ENCODE results near the gene ZNF516.

Gene ZNF516

DNA sequence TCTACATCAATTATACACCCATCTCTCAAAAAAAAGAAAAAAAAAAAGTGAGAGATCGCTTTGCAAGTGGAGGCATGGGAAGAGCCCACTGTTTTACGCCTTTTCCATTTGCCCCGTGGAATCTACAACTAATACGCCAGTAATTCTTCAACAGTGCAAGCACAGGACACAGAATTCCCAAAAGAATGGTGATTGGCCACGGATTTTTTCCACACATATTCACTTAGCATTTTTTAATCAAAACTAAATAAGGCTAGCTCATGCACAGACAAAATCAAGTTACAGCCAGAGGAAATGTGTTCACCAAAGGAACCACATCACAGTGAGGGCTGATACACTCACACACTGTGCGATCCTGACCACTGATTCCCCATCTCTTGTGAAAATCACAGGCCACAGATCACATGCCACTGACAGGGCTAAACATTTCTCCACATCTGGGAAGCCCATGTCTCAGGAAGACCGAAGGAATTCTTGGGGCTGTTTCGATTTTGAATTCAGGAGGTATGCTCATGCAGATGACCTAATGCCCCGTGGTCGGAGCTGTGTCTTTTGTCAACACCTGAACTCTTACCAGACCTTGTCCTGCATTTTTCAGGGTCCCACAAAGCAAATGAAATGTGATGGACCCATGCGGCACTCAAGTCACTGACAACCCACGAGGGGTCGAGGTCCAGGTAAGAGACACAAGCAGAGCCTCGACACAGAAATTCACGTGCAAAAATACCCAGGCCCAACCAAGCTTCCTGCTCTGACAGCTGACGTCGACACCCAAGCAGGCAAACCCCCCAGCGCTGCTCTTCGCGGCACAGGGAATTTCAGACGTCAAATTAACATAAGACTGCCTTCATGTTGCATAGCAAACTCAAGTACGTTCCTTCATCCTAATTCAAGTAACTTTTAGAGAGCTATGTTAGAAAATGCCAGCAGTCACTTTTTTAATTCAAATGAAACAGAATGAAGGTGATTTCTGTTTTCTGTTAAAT lies 69.6 kb downstream of the ZNF516 start:
- no peak for DNase-seq

DNA sequence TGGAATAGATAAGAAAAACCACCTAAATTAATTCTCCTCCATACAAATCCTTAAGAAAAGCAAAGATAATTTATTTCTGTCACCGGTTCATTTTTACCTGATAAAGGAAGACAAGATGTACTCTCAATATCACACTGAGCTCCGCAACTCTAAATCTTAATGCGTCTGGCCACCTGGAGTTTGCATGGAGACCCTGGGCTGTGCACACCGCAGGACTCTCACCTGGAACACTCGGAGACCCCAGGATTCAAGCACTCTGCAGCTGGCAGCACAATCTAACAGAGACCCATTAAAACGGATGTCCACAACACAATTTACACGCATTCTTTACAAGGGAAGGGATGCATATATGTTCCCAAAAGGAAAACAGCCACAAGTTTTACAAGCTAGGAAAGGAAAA lies 72.2 kb downstream of the ZNF516 start:
- DNase-seq = no peak

DNA sequence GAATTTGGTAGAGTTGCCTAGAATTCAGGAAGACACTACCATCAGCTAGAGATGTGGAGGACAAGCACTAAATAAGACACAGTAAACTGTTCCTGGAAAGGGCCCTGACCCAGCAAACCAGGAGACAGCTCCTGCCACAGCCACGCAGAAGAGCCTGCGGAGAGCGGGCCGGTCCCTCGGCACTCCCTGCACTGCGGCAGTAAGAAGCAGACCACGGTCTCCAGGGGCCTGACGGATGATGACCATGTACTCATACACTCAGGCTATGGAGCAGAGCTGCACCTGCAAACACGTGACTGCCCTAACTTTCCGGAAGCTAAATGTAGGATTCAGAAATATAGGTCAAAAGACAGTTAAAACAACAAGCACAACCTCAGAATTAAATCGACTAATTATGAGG lies 72.9 kb downstream of the ZNF516 start:
- no peak for DNase-seq

DNA sequence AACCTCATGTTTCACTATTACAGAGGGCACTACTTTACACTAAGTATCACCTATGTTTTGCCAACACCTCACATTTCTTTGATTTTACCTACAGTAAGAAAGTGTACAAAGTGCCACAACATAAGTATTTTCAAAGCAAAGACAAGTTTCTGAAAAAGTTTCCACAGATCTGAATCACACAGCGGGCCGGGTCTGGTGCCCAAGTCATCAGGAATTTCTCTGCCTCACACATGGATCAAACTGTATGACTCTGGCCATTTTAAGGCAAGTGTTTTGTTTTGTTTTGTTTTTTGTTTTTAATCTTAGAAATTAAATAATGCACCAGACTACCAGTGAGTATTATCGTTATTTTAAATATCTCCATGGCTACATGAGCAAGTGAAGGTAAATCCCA lies 73.4 kb downstream of the ZNF516 start:
- DNase-seq = no peak

DNA sequence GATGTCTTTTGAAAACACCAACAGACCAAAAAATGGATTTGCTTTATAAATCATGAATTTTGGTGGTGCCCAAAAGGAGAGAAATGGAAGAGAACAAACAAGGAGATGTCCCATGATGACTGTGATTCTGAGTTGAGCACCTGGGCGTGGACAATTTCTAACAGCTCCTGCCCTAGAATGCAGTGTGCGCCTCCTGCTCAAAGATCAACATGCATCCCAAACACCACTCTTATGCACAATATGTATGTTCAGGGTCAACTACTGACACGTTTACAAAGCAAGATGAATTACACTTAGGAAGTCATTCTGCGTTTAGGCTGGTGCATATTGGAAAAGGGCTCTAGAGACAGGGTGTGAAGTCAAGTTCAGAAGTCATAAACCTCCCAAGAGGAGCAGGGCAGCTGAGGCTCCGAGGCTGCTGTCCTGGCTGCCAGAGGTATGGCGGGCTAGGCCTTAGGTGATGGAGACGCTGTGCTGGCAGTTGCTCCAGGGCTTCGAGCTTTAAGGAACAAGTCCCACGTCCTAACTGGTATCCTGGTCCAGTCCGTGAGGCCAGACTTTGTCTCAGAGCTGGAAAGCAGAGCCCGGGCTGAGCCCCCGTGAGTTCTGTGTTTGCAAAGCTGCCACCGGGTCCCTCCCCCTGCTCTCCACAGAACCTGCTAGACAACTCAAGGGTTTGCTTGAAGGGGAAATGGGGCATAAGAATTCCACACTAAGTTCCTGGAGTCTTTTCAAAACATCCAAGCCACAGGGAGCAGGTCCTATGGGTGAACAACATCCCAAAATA lies 74.0 kb downstream of the ZNF516 start:
- DNase-seq = no peak

DNA sequence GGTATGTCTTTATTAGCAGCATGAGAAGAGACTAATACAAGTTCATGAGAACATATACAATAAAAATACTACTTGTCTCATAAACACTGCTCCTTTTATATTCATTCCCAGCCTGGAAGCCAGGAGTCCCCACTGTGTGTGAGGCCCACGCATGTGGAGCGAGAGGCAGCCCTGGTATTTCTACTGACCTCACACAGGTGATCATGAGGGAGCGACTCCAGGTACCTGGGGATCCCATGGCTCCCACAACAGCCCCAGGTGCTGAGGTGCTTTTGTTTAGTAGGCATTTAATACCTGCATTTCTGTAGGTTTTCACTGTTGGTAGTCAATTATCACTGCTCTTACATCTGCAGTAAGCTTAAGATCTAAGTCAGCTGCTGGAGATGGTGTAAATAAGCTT lies 75.2 kb downstream of the ZNF516 start:
- DNase-seq = no peak

DNA sequence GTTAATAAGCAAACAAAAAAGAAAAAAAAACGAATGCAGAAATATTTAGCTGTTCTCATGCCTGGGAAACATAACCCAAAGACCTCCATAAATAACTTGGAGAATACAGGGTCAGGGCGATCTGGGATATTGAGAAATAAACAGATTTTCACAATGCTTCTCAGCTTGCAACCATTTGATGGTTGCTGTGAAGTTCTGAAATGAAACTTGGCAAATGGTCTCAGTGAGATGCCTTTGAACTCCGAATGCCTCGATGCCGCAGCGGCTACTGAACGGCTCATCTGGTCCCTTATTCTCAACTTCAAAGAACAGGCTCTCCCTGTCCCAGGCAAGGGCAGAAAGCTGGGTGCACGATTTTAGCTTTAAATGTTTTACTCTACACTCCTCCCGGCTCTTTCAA lies 78.1 kb downstream of the ZNF516 start:
- DNase-seq = no peak

DNA sequence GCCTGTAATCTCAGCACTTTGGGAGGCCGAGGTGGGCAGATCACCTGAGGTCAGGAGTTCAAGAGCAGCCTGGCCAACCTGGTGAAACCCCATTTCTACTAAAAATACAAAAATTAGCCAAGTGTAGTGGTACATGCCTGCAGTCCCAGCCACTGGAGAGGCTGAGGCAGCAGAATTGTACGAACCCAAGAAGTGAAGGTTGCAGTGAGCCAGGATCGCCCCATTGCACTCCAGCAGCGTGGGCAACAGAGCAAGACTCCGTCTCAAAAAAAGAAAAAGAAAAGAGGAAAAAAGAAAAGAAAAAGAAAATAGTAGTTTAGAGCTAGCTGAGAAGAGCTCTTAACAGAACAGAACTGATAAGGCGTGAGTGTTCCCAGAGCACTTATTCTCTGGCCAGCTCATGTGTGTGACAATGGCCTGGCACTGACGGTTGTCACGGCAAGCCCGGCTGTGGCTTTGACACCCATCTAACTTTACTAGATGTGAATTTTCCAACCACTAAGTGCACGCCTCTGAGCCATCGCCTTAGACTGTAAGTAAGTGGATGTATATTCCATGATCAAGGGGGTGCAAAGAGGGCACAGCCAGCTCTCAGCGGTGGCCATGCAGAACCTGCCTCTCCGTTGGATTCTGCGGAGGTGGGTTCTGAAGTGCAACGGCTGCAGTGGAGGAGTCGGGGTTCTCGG lies 80.0 kb downstream of the ZNF516 start:
- DNase-seq = no peak

DNA sequence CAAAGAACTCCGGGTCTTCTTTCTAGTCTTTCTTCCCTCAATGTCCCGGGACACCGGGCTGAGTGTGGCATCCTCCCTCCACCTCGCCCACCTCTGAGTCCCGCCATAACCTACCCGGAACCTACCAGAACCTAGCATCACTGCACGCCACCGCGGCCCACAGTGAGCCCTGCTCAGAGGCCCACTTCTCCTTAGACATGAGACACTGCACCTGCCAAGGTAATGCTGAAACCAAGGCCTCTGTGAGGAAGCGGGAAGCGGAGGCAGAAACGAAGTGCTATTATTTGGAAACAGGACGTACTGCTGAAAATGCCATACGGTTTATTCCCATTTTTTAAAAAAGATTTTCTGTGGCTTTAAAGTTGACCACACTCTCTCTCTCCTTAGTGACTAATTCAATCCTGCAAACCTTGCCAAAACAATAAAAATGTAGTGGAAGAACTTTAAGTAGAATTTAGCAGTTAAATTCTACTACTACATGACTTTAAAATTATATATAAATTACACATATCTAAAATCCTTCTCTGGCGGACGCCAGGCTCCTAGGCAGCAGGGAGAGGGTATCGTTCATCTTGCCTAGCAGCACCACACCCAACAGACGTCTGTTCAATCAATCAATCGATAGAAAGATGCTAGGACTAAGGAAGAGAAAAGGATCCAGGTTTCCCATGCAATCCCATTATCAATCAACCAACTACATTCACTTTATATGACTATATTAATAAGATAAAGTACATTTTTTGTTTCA lies 82.0 kb downstream of the ZNF516 start:
- DNase-seq = no peak

DNA sequence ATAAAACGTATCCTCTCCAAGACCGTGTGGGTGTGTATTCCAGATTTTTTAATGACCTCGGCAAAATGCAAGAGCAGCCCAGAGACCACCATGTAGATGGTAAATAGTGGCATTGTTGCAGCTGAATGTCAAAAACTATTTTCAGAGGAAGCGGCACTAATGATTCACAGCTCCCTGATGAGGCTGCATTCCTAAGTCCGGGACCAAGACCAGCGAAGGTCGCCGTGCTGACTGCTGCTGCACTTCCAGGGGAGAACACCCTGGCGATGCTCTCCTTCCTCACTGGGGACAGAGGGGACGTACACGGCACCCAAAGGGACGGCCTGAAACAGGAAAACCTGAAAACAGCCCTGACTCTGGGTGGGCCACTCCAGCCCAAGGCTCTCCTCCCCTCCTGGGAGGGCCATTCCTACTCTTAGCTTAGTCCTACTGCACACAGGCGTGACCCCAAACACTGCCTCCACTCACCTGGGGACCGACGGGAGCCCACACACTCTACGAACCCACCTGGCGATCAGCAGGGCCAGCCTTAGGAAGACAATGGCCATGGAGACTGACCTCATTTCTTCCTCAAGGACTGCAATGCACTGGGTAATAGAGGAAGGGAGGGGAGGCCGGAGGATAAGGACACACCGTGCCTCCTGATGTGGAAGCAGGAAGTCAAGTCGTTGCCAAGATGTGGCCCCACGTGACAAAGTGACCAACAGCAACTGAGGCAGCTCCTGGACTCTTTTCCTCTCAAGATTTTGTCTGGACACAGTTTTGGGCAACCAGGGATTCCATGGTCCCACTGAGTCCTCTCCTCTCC lies 82.8 kb downstream of the ZNF516 start:
- no peak for DNase-seq

DNA sequence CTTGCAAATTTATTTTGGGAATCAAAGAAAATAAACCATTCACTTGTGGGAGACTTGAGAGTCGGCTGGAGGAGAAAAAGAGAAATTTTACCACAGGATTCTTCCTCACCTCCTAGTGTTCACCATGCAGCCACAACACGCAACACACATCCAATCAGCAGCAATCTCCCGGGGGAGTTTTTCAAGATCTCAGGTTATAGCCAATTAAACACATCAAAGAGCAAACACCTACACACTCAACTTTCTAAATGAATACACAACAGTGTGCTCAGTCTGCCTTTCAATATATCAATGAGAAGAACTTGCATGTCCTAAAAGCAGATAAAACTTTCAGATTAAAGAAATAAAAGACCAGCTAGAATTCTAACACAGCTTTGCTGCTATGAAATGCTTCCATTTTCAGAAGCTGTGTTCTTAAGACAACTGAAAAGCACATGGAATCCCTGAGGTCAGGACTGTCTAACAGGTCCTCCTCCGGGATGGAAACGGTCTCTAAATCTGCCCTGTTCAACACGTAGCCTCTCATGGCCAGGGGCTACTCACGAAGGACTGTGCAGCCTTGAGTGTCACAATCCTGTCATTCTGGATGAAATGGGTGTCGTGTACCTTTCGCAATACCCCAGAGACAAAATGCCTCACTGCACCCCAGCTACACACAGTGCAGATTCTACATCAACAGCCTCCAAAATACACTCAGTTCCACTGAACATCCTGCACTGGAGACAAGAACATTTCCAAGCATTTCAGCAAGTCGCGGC lies 84.2 kb downstream of the ZNF516 start:
- no peak for DNase-seq

DNA sequence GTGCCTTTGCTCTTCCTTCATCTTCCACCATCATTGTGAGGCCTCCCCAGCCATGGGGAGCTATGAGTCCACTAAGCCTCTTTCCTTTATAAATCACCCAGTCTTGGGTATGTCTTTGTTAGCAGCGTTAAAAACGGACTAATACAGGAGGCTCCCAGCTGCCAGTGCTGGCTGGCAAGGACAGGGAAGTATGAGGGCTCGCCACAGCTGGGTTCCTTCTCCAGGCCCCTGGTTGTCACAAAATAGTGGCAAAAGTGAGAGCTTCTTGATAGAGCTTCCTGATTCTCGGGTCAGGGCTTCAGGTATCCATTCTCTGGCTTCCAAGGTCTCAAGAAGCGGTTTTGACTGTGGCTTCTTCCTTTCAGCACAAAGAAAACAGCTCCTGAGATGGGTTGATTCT lies 85.0 kb downstream of the ZNF516 start:
- no peak for DNase-seq

DNA sequence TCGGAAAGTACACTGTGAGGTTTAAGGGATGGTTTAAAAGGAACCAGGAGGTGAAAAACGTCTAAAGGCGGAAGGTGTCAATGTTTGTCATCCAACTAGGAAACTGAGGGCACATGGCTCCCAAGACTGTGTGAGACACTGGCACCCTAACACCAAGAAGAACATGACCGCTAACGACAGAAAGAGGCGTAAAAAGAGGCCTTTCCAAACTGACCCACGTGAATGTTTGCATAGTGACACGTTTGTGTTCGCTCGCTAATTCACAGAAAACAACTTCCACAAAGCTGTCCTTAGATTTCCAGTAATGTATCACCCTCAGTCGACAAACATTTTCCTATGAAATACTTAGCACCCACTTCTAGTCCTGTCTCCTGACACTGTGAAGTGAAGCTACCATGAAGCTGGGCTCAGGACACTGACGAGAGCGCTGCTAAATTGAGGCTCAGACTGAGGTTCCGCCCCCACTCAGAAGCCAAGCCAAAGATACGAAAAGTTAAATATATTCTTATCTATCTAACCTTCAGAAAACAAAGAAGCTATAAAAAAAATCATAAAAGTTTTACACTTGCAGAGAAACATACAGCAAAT lies 86.5 kb downstream of the ZNF516 start:
- DNase-seq = no peak

DNA sequence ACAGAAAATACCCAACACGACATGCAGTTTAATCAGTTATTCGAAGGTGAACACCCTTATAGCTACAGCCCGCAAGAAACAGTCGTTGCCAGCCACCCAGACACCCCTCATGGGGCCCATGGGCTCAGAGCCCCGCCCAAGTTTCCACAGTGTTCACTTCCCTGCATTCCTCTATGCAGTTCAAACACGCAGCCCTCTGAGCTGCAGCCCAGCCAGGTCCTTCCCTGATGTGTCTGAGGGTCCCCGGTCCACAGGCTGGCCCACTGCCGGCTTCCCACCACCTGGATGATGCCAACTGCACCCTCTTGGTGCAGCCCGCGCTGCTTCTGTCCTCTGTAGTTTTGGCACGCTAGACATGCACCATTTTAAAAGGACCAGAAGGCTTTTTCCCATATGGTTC lies 87.4 kb downstream of the ZNF516 start:
- DNase-seq = no peak

DNA sequence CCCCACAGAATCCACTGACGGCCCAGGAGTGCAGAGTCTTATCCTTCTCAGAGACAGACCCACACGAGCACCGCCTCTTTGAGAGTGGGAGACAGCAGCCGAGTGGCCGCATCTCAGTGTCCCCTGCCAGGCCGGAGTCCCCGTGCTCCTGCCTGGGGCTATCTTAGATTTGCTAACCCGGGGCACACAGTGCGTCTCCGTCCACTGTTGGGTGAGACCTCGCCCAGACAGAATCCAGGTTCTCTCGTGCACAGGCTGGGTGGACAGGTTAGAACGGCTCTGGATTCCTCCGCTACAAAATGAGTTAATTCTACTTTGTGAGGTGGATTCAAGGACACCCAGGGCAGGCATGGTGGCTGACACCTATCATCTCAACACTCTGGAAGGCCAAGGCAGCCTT lies 88.3 kb downstream of the ZNF516 start:
- no peak for DNase-seq

DNA sequence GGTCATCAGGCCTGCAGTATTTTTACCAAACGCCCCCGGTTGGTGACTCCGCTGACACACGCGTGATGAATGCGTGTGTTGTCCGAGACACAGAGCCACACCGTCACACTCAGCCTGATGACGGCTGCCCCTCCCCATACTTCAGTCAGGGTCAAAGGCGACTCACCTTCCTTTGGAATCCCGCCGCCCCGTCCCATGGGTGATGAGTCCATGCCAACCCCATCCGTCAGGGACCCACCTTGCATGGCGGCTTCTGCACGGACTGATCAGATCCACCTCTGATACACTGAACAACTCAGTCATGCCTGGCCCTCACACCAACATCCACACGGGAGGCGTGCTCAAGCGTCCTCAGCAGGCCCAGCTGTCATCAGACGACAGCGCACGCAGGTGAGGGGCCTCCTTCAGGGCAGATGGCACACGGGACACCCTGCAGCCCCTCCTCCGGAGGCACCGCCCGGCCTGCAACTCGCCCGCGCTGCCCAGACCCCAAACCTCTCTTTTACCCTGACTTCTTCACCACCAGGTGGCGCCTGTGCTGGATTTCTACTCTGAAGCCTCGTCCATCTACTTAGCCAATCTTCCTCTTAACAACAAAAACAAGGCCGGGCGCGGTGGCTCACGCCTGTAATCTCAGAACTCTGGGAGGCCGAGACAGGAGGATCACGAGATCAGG lies 89.2 kb downstream of the ZNF516 start:
- DNase-seq = peak in 5 of 51 donors; percentile 8 to 47 (median 43)

DNA sequence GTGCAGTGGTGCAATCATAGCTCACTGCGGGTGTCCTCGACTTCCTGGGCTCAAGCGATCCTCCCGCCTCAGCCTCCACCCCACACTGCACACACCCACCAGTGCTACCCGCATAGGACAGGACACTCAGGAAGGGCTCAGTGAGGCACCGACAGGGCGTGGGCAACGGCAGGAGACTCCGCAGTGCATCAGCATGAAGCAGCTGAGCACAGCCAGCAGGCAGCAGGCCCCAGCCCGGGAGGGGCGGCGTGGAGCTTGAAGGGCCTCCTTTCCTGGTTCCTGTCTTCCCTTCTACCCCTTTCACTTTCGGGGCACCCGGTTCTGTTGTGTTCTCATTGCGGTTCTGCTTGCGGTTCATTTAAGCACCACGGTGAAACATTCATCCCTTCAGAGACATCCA lies 89.8 kb downstream of the ZNF516 start:
- DNase-seq = no peak

DNA sequence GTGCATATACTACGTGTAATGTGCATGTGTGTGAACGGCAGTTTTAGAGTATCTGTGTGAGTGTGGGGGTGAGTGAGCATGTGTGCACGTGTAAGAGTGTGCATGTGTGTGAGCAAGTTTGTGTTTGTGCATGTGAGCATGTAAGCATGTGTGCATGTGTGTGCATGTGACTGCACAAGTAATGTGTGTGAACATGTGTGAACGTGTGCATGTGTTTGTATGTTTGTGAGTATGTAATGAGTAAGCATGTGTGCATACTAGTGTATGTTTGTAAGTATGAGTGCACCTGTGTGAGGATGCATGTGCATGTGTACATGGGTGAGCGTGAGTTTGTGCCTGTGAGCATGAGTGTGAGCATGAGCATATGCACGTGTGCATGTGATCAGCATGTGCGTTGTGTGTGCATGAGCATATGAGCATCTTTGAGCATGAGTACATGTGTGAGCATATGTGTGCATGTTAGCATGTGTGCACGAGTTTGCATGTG lies 90.7 kb downstream of the ZNF516 start:
- no peak for DNase-seq
